Erythroblast (primary cell): ENCODE measurements around the gene GTF3C4.

Experiments
- GATA1 ChIP-seq: IDR thresholded peaks from 2 replicates; pipeline ENCODE4 v1.6.1; 2011; ENCODE audit warnings: low read depth, mild to moderate bottlenecking, control low read depth, low read length, moderate library complexity
- POLR2A ChIP-seq: IDR thresholded peaks from 2 replicates; pipeline ENCODE4 v1.6.1; 2011; ENCODE audit warnings: mild to moderate bottlenecking, low read length

GRCh38 chr9:132710333-132710732, 40.1 kb downstream of the GTF3C4 start:
- TF ChIP-seq POLR2A, result no peak
- TF ChIP-seq GATA1, result no peak
